ENCODE measurements around the gene CDK8.

The CDK8 gene

GRCh38 chr13:26325876-26326275 is 71.9 kb downstream of the CDK8 start:
- H3K4me3 ChIP-seq (ENCODE audit: low read depth, low read length): no peak overlapping the region
- TF ChIP-seq CTCF (IDR thresholded peaks at IDR 0.05; ENCODE audit: borderline replicate concordance, insufficient read depth, low read depth, low read length): no peak

DNA sequence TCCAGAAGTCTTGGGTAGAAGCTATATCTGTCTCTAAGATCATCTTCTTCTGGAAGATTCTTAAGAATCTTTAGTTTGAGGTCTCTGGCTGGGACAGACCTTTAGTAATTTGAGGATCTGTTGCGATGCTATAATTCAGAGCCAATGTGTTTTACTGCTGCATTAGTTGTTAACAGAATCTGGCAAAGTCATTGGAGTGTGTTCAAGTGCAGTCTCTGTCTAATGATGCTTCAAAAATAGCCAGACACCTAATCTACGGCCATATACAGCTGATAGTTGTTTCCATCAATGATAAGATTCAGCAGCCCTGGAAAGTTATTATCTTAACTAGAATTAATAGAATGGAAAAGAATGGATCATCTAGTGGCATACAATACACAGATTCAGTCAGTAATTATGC is 72.6 kb downstream of the CDK8 start:
- TF ChIP-seq CTCF (IDR thresholded peaks at IDR 0.05; ENCODE audit: borderline replicate concordance, insufficient read depth, low read depth, low read length): no peak
- H3K4me3 ChIP-seq (ENCODE audit: low read depth, low read length): no peak overlapping the region

DNA sequence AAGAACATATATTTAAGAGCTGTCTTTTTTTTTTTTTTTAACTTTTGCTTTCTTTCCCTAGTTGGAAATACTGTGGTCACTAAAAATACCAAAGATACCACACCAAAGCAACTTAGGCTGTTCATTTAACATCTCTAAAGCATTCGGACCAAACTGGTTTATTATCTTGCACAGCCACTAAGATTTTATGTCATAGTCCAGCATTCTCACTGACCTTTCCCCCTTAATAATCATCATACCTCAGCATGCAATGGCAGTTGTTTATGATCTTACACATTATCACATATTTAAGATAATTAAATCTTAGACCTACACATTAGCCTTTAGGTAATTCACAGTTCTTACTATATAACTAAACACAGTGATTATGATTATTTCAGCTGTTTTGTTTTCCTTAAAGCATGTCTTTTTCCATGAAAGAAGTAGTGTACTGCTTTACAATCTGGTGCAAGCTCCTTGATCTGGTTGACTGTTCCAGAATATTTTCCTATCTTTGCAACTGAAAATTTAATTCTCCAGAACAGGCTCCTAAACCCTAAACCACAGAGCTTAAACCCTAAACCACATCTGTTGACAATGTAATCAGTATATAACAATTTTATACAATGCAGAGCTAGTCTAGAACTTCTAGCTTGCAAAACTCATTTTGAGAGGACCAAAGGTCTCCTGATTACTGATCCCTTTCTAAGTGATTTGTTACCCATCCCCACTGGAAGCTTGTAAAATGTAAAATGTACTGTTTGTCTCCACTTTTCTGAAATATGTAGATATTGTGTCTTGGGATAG is 74.2 kb downstream of the CDK8 start:
- no peak for TF ChIP-seq CTCF (IDR thresholded peaks at IDR 0.05; ENCODE audit: borderline replicate concordance, insufficient read depth, low read depth, low read length)
- H3K4me3 ChIP-seq (ENCODE audit: low read depth, low read length): no peak overlapping the region

DNA sequence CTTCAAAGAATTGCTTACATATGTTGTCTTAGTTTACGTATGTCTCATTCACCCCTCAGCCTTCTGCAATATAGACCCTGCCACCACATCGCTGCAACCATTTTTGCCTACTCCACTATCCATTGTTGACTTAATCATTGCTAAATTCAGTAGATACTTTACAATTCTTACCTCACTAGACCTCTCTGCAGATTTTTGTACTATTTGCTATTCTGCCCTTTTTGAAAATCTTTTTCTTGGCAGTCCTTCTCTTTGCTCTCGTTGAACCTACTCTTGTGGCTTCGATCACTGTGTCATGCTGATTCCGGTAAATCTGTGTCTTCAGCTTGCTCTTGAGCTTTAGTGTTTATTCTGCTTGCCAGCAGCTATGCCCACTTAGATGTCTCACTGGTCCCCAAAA is 81.2 kb downstream of the CDK8 start:
- TF ChIP-seq CTCF (IDR thresholded peaks at IDR 0.05; ENCODE audit: borderline replicate concordance, insufficient read depth, low read depth, low read length): no peak
- no peak overlapping the region for H3K4me3 ChIP-seq (ENCODE audit: low read depth, low read length)

GRCh38 chr13:26340807-26341206 is 86.9 kb downstream of the CDK8 start:
- TF ChIP-seq CTCF (IDR thresholded peaks at IDR 0.05; ENCODE audit: borderline replicate concordance, insufficient read depth, low read depth, low read length): no peak
- no peak overlapping the region for H3K4me3 ChIP-seq (ENCODE audit: low read depth, low read length)

- no peak overlapping the region for H3K4me3 ChIP-seq (ENCODE audit: low read depth, low read length)
- TF ChIP-seq CTCF (IDR thresholded peaks at IDR 0.05; ENCODE audit: borderline replicate concordance, insufficient read depth, low read depth, low read length): no peak
These were observed 89.0 kb downstream of the CDK8 start for GRCh38 chr13:26342898-26343297.

DNA sequence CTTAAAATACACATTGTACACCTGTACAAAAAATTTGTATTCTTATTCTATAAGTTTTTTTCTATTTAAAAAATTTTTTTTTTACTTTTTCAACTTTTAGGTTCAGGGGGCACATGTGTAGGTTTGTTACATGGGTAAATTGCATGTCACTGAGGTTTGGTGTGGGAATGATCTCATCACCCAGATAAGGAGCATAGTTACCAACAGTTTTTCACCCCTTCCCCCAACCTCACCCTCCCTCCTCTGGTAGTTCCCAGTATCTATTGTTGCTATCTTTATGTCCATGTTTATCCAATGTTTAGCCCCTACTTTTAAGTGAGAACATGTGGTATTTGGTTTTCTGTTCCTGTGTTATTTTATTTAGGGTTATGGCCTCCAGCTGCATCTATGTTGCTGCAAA is 89.9 kb downstream of the CDK8 start:
- H3K4me3 ChIP-seq (ENCODE audit: low read depth, low read length): no peak overlapping the region
- no peak for TF ChIP-seq CTCF (IDR thresholded peaks at IDR 0.05; ENCODE audit: borderline replicate concordance, insufficient read depth, low read depth, low read length)

All from GM12875 (cell line).